SKM-1 (cell line): Measurements from ENCODE around the gene CTRB1.
"Not testable (repeated sequence)": the region's sequence is repeated elsewhere in the genome, so short reads cannot be mapped to it uniquely, and the experiment has no call there.

Experiments used
- DNase-seq: peaks from one replicate; lab custom pipeline; 2025; ENCODE audit not compliant: unreplicated experiment; lab: John Stamatoyannopoulos, UW

The CTRB1 gene

DNA sequence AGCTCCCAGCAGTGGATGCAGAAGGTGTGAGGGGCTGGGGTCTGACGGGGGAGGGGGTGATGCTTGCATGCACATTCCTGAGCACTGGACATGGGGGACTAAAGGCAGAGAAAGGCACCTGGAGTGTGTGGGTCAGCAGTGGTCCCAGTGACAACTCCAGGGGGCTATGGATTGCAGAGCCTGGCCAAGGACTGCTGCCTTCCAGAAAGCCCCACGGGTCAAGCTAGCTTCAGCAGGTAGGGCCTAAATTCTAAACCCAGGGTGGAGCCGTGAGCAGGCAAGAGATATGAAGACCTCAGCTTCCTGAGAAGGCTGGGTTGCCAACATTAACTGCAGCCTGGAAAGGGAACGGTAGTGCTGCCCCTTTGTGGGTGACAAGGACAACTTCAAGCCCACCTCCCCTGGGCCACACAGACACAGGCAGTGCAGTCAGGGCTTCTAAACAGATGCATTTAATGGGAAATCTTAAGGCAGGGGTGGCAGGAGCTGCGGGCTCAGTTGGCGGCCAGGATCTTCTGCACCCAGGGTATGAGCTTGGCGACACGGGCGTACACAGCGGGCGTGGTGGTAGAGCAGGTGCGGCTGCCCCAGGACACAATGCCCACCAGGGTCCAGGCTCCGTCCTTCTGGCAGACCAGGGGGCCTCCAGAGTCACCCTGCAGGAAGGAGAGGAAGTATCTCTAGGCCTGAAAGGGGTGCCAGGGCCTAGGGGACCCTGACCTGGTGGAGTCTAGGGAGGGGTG is 14.9 kb upstream of the CTRB1 start:
- DNase-seq = no peak

DNA sequence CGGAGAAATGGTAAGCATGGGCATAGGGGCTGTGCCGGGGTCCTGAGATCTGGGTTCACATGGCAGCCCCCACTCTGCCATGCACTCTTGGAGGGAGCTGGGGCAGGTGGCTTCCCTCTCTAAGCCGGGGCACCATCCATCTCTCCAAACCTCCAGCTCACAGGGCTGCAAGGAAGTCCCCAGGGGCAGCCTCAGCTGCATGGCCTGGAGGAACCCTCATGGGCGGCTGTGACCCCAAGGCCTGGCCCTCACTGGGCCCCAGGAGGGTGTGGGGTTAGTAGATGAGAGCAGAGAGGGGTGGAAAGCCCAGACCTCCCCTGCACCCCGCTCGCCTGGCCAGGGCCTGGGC is 14.4 kb upstream of the CTRB1 start:
- DNase-seq = no peak

DNA sequence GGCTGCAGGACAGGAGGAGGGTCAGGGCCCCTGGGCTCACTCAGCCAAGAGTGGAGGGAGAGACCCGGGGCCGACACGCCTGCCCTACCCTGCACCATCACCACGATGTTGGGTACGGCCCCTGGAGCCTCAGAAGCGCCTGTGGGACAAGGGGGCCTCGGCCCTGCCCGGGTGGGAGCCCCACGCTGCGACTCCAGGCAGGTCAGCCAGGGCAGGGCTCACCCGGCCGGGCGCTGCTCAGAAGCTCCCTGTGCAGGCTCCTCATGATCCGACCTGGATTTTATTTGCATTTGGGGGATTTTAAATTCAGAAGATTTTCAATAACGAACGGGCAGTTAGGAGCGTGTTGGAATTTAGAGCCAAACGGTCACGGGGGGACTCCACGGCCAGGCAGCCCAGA is 13.9 kb upstream of the CTRB1 start:
- not testable (repeated sequence) for DNase-seq

DNA sequence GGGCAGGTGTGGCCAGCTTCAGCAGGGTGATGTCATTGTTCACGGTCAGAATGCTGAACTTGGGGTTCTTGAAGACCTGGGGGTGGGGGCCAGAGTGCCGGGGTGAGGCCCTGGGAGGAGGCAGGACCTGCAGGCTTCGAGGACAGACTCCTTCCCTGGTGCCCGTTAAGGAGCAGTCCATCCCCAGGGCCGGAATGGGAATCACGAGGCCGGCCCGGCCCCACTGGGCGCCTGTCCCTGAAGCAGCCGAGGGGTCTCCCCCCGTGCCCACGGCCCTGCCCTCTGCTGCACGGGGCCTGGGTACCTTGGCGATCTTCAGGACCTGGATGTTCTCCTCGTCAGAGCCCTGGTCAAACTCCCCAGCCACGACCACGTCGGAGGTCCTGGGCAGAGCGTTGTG is 13.3 kb upstream of the CTRB1 start:
- not testable (repeated sequence) for DNase-seq

DNA sequence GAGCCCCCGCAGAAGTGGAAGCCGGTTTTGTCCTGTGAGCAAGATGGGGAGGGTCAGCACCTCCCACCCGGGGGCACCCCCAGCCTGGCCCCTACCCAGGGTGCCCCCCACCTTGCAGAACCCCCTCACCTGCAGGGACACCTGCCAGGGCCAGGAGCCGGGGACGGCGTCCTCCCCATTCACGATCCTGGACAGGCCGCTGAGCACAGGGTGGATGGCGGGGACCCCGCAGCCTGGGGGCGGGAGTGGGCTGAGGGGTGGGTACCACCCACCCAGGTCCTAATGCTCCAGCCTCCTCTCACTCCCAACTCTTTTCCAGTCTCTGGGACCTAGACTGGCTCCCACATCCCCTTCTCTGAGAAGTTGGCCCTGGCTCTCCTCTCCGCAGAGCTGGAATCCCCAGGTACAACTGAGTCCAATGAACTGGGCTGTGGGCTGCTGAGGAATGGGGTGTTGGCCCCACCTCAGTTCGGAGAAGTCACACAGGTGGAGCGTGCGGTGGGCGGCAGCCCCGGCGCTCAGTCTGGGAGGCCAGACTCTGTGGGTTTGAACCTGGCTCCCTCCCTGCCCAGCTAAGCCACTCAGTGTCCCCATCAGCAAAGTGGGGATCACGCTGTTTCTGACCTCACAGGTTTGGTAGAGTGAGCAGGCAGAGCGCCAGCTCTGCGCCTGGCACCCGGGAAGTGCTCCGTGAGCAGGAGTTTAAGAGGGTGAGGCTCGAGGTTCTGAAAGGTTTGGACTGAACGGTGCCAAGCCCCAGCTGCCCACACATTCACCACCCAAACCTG is 12.6 kb upstream of the CTRB1 start:
- DNase-seq = not testable (repeated sequence)

DNA sequence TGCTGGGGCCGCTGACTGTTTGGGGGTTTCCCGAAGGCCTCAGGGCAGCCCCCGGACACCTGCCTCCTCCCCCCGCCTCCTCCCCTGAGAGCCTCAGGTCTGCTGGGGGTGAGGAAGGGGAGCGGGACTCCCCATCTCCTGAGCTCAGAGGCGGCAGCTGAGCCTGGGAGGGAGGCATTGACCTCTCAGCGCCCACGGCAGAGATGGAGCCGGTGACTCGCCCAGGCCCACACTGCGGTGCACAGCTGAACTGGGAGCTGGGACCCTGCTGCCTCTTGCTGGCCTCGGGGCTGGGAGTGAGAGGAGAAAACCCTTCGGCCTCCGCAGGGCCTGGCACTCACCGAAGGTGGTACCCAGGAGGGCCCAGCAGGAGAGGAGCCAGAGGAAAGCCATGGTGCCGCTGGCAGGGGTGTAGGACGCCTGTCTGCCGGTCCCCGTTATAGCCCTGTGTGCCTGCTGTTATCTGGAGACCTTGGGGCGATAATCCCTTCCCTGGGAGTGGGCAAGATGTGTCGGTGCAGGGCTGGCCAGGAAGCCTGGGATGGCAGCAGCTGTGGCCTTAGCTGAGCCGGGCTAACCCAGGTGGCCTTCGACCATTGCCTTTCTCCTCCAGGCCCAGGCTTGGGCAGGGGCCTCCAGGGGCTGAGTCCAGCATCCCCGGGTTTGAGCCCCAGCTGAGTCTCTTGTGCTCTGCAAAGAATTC is 11.9 kb upstream of the CTRB1 start, which contains the start of gene CTRB2:
Gene CTRB2 (minus strand): TSS at position 413 of the 703 bp plus-strand sequence. CDS start 20 bp downstream, at position 393.
- no peak for DNase-seq

DNA sequence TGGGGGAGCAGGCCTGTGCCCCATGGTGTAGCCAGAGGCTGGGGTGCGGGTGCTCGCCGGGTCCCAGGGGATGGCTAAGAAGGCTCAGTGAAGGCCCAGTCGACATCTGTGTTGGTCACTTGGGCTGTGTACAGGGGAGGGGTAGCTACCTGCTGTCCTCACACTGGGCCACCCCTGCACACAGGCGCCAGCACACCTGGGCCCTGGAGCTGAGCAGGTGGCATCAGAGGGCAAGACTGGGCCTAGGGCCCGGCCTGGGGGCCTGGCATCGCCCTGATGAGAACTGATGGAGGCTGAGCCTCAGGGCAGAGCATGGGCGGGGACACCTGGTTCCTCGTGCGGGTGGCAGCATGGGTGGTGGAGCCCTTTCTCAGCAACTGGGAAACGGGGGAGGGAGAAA is 11.0 kb upstream of the CTRB1 start:
- no peak for DNase-seq

DNA sequence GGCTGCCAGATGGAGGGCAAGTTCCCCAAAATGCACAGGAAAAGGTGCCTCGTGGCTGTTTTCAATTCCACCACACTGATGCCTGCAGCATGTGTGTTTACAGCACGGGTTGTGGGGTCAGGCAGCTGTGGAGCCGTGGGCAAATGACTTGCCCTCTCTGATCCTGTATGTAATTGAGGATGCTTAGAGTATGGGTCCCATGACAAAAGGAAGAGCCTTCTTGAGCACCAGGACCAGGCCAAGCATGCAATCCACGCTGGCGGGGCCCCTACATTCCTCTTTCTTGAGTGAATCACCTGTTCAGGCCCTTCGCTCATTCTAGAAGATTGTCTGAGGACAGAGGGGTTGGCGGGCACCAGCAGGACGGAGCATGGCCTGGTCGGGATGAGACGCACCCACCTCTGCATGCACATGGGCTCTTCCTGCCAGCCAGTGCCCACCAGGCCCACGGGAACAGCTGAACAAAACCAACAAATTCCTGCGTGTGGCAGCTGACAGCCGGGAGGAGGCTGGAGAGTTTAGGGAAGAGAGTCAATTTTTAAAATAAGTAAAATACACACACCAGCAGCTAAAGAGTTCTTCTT is 10.5 kb upstream of the CTRB1 start:
- no peak for DNase-seq

DNA sequence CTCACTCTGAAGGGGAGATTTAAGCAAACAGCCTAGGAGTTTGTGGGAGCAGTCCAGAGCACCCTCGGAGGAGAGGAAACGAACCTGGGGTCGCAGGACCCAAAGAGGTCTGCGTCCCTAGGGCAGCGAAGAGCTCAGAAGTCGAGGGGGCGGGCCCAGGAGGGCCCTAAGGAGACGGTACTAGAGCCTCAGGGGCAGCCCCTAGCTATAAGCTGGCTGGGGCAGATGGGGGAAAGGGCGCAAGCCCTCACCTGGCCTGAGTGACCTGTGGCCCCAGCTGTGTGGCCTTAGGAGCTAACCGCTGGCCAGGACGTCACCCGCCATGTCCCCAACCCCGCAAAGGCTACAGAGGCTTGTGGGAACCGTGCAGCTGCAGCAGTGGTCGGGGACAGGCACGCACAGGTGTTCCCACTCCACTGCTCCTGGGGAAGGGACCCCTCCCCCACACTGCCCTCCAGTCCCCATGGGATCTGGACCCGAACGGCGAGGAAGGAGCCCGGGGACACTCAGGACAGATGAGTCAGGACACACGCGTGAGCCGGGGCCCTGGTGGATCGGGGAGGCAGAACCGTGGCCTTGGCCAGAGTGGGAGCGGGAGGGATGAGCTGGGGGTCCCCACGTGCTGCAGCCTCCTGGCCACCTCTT is 9.8 kb upstream of the CTRB1 start:
- no peak for DNase-seq

- DNase-seq = not testable (repeated sequence)
These were observed 9.3 kb upstream of the CTRB1 start for GRCh38 chr16:75209514-75209913.

DNA sequence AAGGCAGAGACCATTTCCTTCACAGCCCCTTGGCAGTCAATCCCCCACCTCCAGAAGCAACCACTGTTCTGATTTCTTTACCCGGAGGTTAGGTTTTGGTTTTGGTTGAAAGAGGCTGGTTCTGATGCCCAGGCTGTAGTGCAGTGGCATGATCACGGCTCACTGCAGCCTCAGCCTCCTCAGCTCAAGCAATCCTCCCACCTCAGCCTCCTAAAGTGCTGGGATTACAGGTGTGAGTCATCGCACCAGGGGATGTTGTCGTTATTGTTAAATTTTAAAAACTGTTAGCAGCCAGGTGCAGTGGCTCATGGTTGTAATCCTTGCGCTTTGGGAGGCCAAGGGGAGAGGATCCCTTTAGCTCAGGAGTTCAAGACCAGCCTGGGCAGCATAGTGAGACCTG is 8.8 kb upstream of the CTRB1 start:
- DNase-seq = no peak

GRCh38 chr16:75211286-75211685 is 7.5 kb upstream of the CTRB1 start:
- not testable (repeated sequence) for DNase-seq

- DNase-seq = no peak
These were observed 2.7 kb upstream of the CTRB1 start for GRCh38 chr16:75216127-75216526.

GRCh38 chr16:75216576-75216975 is 2.2 kb upstream of the CTRB1 start:
- no peak for DNase-seq

GRCh38 chr16:75217389-75217851 is 1.4 kb upstream of the CTRB1 start:
- DNase-seq = no peak

DNA sequence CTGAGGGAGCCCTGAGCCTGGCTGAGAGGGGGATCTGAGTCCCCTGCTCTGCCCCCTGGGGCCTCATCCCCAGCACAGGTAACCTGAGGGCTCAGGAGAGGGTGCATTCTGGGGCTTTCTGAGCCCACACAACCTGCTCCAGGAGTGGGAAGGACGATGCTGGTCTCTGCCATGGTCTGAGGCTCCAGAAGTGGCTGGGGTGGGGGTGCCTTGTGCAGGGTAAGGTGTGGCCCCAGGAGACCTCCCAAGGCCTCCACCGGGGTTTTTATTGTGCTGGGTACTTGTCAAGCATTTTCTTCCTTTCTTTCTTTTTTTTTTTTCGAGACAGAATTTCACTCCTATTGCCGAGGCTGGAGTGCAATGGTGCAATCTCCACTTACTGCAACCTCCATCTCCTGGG is 300 bp downstream of the CTRB1 start:
- DNase-seq = no peak

DNA sequence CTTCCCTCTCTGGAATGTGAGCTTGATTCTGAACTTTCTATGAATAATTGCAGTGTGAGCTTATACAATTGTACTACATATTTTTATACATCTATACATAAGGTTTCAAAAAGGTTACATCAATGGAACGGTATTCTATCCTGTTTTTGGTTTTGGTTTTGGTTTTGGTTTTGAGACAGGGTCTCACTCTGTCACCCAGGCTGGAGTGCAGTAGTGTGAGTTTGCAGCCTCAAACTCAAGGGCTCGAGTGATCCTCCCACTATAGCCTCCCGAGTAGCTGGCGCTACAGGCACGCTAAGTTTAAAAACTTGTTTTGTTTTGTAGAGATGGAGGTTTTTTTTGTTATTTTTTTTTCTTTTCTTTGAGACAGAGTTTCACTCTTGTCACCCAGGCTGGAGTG is 1.1 kb downstream of the CTRB1 start:
- no peak for DNase-seq

DNA sequence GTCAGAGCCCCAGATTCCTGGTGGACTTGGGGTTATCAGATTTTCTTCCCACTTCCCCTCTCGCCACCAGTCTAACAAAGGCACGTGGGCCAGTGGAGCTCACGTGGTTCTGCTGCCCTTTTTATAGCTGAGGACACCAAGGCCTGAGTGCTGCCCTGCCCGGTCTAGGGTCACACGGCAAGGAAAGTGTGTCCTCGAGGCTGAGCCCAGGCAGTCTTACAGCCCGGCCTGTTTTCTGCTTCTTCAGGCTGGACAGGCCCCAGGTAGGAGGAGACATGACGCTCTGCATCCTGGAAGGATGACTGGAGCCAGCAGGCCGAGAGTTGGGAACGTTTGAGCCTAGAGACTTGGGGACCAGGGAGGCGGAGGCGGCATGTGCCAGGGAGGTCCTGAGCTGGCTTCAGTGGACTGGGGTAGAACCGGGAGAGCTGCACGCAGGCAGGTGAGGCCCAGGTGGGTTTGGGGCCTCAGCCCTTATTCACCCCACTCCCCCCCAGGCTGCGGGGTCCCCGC is 3.5 kb downstream of the CTRB1 start:
- no peak for DNase-seq

DNA sequence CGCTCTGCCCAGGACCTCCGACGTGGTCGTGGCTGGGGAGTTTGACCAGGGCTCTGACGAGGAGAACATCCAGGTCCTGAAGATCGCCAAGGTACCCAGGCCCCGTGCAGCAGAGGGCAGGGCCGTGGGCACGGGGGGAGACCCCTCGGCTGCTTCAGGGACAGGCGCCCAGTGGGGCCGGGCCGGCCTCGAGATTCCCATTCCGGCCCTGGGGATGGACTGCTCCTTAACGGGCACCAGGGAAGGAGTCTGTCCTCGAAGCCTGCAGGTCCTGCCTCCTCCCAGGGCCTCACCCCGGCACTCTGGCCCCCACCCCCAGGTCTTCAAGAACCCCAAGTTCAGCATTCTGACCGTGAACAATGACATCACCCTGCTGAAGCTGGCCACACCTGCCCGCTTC is 4.3 kb downstream of the CTRB1 start:
- DNase-seq = not testable (repeated sequence)

- no peak for DNase-seq
These were observed 5.7 kb downstream of the CTRB1 start for GRCh38 chr16:75224306-75225082.
